ENCODE data around the gene STAC. TPM values are rescaled to one million over a fixed set of nuclear protein-coding genes. Genes with fewer than 3 reads are reported as not detected.
"Not testable (repeated sequence)": the region's sequence is repeated elsewhere in the genome, so short reads cannot be mapped to it uniquely, and the experiment has no call there.

STAC gene
- total and polyA plus RNA-seq, 4 donors, result 0.21 to 0.56 (median 0.39) TPM

DNA sequence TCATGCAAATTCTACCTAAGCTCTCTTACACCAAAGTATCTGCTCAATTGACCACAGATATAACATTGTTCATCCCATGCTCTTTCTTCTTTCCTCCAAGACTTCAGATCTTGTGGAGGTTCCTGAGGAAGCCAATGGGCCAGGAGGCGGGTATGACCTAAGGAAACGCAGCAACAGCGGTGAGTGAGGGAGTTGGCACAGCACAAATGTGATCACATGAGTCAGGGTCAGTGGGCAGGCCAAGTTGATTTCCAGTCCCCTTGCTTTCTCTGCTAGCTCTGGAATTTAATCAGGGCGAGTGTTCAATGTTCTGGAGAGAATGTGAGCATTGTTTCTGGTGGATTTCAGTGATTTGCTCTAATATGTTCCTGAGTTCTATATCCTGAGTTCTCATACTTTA is 112.7 kb downstream of the STAC start (continued):
- TF ChIP-seq HNF4A (conservative IDR thresholded peaks at IDR 0.05) (no peak), FOXA2 (IDR thresholded peaks at IDR 0.05) (no peak)

- H3K27me3 ChIP-seq (ENCODE audit: control insufficient read depth in 4 of 4, insufficient read depth in 4 of 4, low read length in 3 of 4), result no peaks in the 10 kb centered on the region
- H3K9ac ChIP-seq (ENCODE audit: low read depth in 1 of 2, low read length in 2 of 2), result no peak overlapping the region
- no peak for DNase-seq (ENCODE audit: low spot score)
- TF ChIP-seq HNF4G (IDR thresholded peaks at IDR 0.05) (no peak), NR2F2 (IDR thresholded peaks at IDR 0.05) (peak; percentile 28)
- H3K9me3 ChIP-seq (ENCODE audit: control insufficient read depth in 4 of 4, low read length in 3 of 4), result no peaks in the 10 kb centered on the region
- H3K27ac ChIP-seq (ENCODE audit: low read depth in 1 of 2, low read length in 2 of 2), result no peak overlapping the region
- no peaks in the 10 kb centered on the region for H3K4me1 ChIP-seq (ENCODE audit: control insufficient read depth in 4 of 4, insufficient read depth in 4 of 4, low read length in 3 of 4)
- WGBS, result 75% methylated on average over 3 of the region's 3 CpGs
- H3K4me3 ChIP-seq (ENCODE audit: low read depth in 1 of 3, low read length in 3 of 3), result no peak overlapping the region
- no peaks in the 10 kb centered on the region for H3K36me3 ChIP-seq (ENCODE audit: control insufficient read depth in 4 of 4, insufficient read depth in 3 of 4, low read depth in 1 of 4, low read length in 3 of 4)
Observed at GRCh38 chr3:36494461-36495109, 114.3 kb downstream of the STAC start.

DNA sequence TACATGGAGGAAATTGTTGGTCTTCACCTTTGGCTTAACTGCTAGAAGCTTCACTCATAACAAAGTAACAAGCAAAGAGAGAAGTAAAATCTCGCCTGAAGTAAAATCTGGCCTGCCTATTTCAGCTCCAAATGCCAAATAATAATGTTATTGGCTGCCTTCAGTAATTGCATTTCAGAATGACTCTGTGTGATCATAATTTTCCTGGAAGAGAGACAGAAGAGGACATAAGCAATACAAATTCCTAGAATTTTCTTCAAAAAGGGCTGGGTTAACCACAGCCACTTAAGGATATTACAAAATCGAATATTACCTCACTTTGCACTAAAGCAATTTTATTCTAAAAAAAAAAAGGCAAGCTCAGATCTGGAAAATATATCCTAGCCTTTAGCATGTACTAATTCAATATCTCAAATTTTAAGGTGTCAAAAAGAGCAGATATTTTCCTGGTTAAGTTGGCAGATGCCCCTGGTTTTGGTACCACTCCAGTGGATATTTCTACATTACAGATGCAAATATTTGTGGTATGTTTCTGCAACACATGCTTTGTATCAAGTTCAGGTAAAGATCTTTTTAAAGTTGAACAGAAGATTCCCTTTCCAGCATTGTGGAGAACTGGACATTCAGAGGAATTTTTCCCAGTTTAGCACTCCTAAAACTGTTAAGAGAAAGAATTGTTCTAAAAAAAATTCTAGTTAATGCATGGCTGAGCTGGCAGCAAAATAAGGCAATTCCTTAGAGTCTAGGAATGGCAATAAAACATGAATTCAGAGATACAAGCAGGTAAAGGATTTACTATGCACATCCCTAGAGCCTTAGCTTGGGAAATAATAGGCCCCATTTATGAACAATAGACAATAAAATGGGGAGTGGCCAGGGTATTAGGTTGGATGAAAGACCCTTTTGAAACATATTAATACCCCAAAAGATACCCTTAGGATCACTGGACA is 116.7 kb downstream of the STAC start:
- H3K9ac ChIP-seq (ENCODE audit: low read depth in 1 of 2, low read length in 2 of 2), result no peak overlapping the region
- H3K4me1 ChIP-seq (ENCODE audit: control insufficient read depth in 4 of 4, insufficient read depth in 4 of 4, low read length in 3 of 4), result no peaks in the 10 kb centered on the region
- no peaks in the 10 kb centered on the region for H3K27me3 ChIP-seq (ENCODE audit: control insufficient read depth in 4 of 4, insufficient read depth in 4 of 4, low read length in 3 of 4)
- H3K27ac ChIP-seq (ENCODE audit: low read depth in 1 of 2, low read length in 2 of 2), result no peak overlapping the region
- no peaks in the 10 kb centered on the region for H3K36me3 ChIP-seq (ENCODE audit: control insufficient read depth in 4 of 4, insufficient read depth in 3 of 4, low read depth in 1 of 4, low read length in 3 of 4)
- H3K4me3 ChIP-seq (ENCODE audit: low read depth in 1 of 3, low read length in 3 of 3), result no peak overlapping the region
- no peaks in the 10 kb centered on the region for H3K9me3 ChIP-seq (ENCODE audit: control insufficient read depth in 4 of 4, low read length in 3 of 4)
- DNase-seq (ENCODE audit: low spot score), result no peak
- no peak for TF ChIP-seq GABPA (IDR thresholded peaks at IDR 0.05 in 1 of 2, conservative IDR thresholded peaks at IDR 0.05 in 1 of 2)
- TF ChIP-seq HNF4A (conservative IDR thresholded peaks at IDR 0.05), result no peak
- TF ChIP-seq ZBTB33 (IDR thresholded peaks at IDR 0.05), result no peak
- TF ChIP-seq REST (IDR thresholded peaks at IDR 0.05), result no peak
- TF ChIP-seq HNF4G (IDR thresholded peaks at IDR 0.05), result no peak
- TF ChIP-seq JUND (IDR thresholded peaks at IDR 0.05), result no peak
- no peak for TF ChIP-seq RXRA (IDR thresholded peaks at IDR 0.05)
- no peak for TF ChIP-seq RAD21 (IDR thresholded peaks at IDR 0.05)
- TF ChIP-seq MAX (IDR thresholded peaks at IDR 0.05), result no peak
- TF ChIP-seq YY1 (IDR thresholded peaks at IDR 0.05), result no peak
- 67% methylated on average over 2 of the region's 2 CpGs for WGBS

GRCh38 chr3:36500053-36500452 is 119.7 kb downstream of the STAC start:
- WGBS, result 83% methylated on average over 2 of the region's 2 CpGs
- not testable (repeated sequence) for H3K9me3 ChIP-seq (ENCODE audit: control insufficient read depth in 4 of 4, low read length in 3 of 4); H3K27me3 ChIP-seq (ENCODE audit: control insufficient read depth in 4 of 4, insufficient read depth in 4 of 4, low read length in 3 of 4); H3K36me3 ChIP-seq (ENCODE audit: control insufficient read depth in 4 of 4, insufficient read depth in 3 of 4, low read depth in 1 of 4, low read length in 3 of 4); H3K9ac ChIP-seq (ENCODE audit: low read depth in 1 of 2, low read length in 2 of 2); H3K4me1 ChIP-seq (ENCODE audit: control insufficient read depth in 4 of 4, insufficient read depth in 4 of 4, low read length in 3 of 4); DNase-seq (ENCODE audit: low spot score); H3K27ac ChIP-seq (ENCODE audit: low read depth in 1 of 2, low read length in 2 of 2); H3K4me3 ChIP-seq (ENCODE audit: low read depth in 1 of 3, low read length in 3 of 3)
